WTC11 (cell line): ENCODE results near the gene LCNL1.

Experiments
- CBFB ChIP-seq: sonication (generic); formaldehyde crosslinking; IDR thresholded peaks from 2 replicates; pipeline ENCODE4 v1.8.1; 2022; ENCODE audit warnings: mild to moderate bottlenecking, low read depth, missing genetic modification reagents
- HMGA2 ChIP-seq: fragments of 250-450 bp; sonication (Bioruptor Pico); IDR thresholded peaks from 2 replicates; pipeline ENCODE4 v1.4.0; 2021; ENCODE audit warnings: mild to moderate bottlenecking, moderate library complexity
- NFYB ChIP-seq: sonication (generic); formaldehyde crosslinking; conservative IDR thresholded peaks from 2 replicates; pipeline ENCODE4 v1.8.0; 2022; ENCODE audit warnings: low read depth, missing genetic modification reagents
- TCF7 ChIP-seq: sonication (generic); formaldehyde crosslinking; IDR thresholded peaks from 2 replicates; pipeline ENCODE4 v1.8.0; 2022; ENCODE audit warnings: mild to moderate bottlenecking, low read depth, missing genetic modification reagents, moderate library complexity
- TEAD1 ChIP-seq: sonication (generic); formaldehyde crosslinking; IDR thresholded peaks from 2 replicates; pipeline ENCODE4 v1.8.0; 2022; ENCODE audit warnings: mild to moderate bottlenecking, missing genetic modification reagents
- TEAD4 ChIP-seq: sonication (generic); formaldehyde crosslinking; IDR thresholded peaks from 2 replicates; pipeline ENCODE4 v1.8.0; 2022; ENCODE audit warnings: mild to moderate bottlenecking, missing genetic modification reagents
- TF ChIP-seq, protein P1 (sequence below): fragments of 200-600 bp; IDR thresholded peaks from 2 replicates; pipeline ENCODE4 v1.8.0; 2022; ENCODE audit warnings: antibody characterized with exemption
- TF ChIP-seq, protein P2 (sequence below): fragments of 250-450 bp; sonication (Bioruptor Pico); IDR thresholded peaks from 2 replicates; pipeline ENCODE4 v1.9.0; 2021; ENCODE audit warnings: mild to moderate bottlenecking

DNA sequence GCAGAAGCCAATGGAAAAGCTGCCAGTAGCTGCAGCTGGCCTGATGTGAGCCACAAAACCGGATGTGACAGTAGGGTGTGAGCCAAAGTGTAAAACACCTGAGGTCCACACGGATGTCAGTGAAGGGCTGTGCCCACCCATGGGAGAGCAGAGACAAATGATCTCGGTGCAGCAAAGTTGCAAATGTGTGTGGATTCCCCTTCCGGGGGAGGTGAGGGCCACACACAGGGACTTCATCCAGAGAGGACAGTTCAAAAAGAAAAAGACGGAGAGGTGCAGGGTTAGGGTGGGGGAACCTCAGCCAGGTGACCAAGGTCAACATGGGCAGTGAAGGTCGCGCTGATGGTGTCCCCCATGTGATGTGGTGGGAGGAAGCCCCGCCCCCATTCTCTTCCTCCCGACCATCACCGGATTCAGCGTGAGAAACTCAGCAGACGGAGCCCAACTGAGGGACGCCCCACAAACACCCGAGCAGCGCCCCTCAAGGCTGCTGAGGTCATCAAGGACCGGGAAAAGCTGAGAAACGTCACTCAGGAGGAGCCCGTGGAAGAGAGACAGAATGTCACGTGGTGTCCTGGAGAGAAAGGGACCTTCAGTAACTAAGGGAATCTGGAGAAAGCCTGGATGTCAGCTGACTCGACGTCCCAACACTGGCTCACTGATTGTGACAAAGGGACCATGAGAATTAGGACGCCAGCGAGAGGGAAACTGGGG is 16.9 kb upstream of the LCNL1 start:
- TF ChIP-seq CBFB (CRISPR knock-in tag) (no peak), NFYB (CRISPR knock-in tag) (no peak), TEAD1 (CRISPR knock-in tag) (no peak), TEAD4 (no peak), HMGA2 (CRISPR knock-in tag) (no peak), TCF7 (CRISPR knock-in tag) (no peak)
- TF ChIP-seq, protein P1, sequence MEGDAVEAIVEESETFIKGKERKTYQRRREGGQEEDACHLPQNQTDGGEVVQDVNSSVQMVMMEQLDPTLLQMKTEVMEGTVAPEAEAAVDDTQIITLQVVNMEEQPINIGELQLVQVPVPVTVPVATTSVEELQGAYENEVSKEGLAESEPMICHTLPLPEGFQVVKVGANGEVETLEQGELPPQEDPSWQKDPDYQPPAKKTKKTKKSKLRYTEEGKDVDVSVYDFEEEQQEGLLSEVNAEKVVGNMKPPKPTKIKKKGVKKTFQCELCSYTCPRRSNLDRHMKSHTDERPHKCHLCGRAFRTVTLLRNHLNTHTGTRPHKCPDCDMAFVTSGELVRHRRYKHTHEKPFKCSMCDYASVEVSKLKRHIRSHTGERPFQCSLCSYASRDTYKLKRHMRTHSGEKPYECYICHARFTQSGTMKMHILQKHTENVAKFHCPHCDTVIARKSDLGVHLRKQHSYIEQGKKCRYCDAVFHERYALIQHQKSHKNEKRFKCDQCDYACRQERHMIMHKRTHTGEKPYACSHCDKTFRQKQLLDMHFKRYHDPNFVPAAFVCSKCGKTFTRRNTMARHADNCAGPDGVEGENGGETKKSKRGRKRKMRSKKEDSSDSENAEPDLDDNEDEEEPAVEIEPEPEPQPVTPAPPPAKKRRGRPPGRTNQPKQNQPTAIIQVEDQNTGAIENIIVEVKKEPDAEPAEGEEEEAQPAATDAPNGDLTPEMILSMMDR, result no peak
- TF ChIP-seq, protein P2, sequence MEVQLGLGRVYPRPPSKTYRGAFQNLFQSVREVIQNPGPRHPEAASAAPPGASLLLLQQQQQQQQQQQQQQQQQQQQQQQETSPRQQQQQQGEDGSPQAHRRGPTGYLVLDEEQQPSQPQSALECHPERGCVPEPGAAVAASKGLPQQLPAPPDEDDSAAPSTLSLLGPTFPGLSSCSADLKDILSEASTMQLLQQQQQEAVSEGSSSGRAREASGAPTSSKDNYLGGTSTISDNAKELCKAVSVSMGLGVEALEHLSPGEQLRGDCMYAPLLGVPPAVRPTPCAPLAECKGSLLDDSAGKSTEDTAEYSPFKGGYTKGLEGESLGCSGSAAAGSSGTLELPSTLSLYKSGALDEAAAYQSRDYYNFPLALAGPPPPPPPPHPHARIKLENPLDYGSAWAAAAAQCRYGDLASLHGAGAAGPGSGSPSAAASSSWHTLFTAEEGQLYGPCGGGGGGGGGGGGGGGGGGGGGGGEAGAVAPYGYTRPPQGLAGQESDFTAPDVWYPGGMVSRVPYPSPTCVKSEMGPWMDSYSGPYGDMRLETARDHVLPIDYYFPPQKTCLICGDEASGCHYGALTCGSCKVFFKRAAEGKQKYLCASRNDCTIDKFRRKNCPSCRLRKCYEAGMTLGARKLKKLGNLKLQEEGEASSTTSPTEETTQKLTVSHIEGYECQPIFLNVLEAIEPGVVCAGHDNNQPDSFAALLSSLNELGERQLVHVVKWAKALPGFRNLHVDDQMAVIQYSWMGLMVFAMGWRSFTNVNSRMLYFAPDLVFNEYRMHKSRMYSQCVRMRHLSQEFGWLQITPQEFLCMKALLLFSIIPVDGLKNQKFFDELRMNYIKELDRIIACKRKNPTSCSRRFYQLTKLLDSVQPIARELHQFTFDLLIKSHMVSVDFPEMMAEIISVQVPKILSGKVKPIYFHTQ (CRISPR knock-in tag), result no peak
